HG03175 (cell line): ENCODE results near the gene OSBPL1A.

ENCODE experiments used
- ATAC-seq: cut with Tn5 transposase; IDR thresholded peaks from one replicate; pipeline ENCODE4 v1.9.1; 2021; ENCODE audit warnings: mild to moderate bottlenecking, moderate library complexity; ENCODE audit not compliant: unreplicated experiment

Gene OSBPL1A

GRCh38 chr18:24230766-24231165 is 166.9 kb downstream of the OSBPL1A start:
- ATAC-seq = no peak

GRCh38 chr18:24228667-24229041 is 169.0 kb downstream of the OSBPL1A start:
- no peak for ATAC-seq

GRCh38 chr18:24227977-24228666 is 169.5 kb downstream of the OSBPL1A start:
- no peak for ATAC-seq

- ATAC-seq = no peak
These were observed 177.3 kb downstream of the OSBPL1A start for GRCh38 chr18:24220318-24220688.

GRCh38 chr18:24219561-24220317 is 177.9 kb downstream of the OSBPL1A start:
- ATAC-seq = no peak

- no peak for ATAC-seq
These were observed 182.7 kb downstream of the OSBPL1A start for GRCh38 chr18:24214913-24215312.

- ATAC-seq = no peak
These were observed 183.5 kb downstream of the OSBPL1A start for GRCh38 chr18:24214144-24214543.

GRCh38 chr18:24212939-24213338 is 184.7 kb downstream of the OSBPL1A start:
- ATAC-seq = no peak

GRCh38 chr18:24209558-24209957 is 188.1 kb downstream of the OSBPL1A start:
- no peak for ATAC-seq

GRCh38 chr18:24208270-24209035 is 189.2 kb downstream of the OSBPL1A start:
- no peak for ATAC-seq

GRCh38 chr18:24204904-24205303 is 192.7 kb downstream of the OSBPL1A start:
- ATAC-seq = no peak

- no peak for ATAC-seq
These were observed 195.6 kb downstream of the OSBPL1A start for GRCh38 chr18:24201699-24202687.

- ATAC-seq = no peak
These were observed 196.9 kb downstream of the OSBPL1A start for GRCh38 chr18:24200494-24201290.

- no peak for ATAC-seq
These were observed 198.2 kb downstream of the OSBPL1A start for GRCh38 chr18:24199372-24199962.

GRCh38 chr18:24198461-24198860 is 199.2 kb downstream of the OSBPL1A start:
- ATAC-seq = no peak

GRCh38 chr18:24197412-24197811 is 200.2 kb downstream of the OSBPL1A start:
- ATAC-seq = no peak

GRCh38 chr18:24196764-24197163 is 200.9 kb downstream of the OSBPL1A start:
- no peak for ATAC-seq

- ATAC-seq = no peak
These were observed 202.1 kb downstream of the OSBPL1A start for GRCh38 chr18:24195296-24196053.

- no peak for ATAC-seq
These were observed 207.0 kb downstream of the OSBPL1A start for GRCh38 chr18:24190590-24190989.
